GM21447 (cell line): Measurements from ENCODE around the gene SUSD4.

ENCODE experiments used
- ATAC-seq: cut with Tn5 transposase; IDR thresholded peaks from one replicate; pipeline ENCODE4 v1.9.1; 2021; ENCODE audit not compliant: unreplicated experiment

Gene SUSD4

GRCh38 chr1:223331301-223331700, 32.7 kb downstream of the SUSD4 start:
- ATAC-seq, result no peak

GRCh38 chr1:223330466-223330865, 33.5 kb downstream of the SUSD4 start:
- no peak for ATAC-seq

- no peak for ATAC-seq
Observed at GRCh38 chr1:223329664-223330415, 34.1 kb downstream of the SUSD4 start.

- no peak for ATAC-seq
Observed at GRCh38 chr1:223329252-223329651, 34.7 kb downstream of the SUSD4 start.

DNA sequence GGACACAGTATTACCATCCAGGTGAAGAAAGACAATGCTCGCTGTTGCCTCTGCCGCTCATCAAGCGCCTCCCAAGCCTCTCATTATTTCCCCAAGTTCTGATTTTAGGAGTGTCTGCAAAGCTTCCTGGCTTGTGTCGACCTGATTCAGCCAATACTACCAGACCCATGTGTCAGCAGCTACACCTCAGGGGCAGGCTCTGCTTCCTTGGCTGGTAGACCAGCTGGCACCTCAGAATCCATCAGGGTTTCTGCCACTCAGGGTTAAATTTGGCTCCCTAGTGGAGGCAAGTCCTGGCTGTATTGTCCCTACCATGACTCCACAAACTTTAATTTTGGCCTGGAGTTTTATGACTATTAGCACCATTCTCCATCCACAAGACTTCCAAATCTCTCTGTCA, 35.4 kb downstream of the SUSD4 start:
- ATAC-seq, result no peak

DNA sequence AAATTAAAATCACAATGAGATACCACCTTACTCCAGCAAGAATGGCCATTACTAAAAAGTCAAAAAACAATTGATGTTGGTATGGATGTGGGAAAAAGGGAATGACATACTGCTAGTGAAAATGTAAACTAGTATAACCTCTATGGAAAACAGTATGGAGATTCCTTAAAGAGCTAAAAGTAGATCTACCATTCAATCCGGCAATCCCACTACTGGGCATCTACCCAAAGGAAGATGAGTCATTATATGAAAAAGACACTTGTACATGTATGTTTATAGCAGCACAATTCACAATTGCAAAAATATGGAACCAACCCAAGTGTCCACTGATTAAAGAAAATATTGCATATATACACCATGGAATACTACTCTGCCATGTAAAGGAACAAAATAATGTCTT, 37.2 kb downstream of the SUSD4 start:
- no peak for ATAC-seq

- ATAC-seq, result no peak
Observed at GRCh38 chr1:223323491-223324484, 40.2 kb downstream of the SUSD4 start.

DNA sequence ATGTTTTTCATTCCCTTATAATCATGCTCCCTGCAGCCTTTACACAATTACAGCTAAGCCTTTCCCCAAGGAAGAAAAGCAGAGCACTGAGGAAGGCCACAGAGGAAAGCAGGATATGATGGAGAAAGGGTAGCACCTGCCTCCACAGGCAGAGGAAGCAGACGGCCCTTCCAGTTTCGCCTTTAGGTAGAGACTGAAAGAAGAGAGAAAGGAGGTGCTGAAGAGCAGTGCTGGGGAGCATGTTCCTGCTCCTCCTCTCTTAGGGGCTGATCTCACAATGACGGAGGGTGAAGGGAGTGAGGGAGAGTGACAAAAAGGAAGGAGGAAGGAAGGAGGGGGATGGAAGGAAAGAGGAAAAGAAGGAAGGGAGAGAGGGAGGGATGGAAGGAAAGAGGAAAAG, 41.1 kb downstream of the SUSD4 start:
- no peak for ATAC-seq

DNA sequence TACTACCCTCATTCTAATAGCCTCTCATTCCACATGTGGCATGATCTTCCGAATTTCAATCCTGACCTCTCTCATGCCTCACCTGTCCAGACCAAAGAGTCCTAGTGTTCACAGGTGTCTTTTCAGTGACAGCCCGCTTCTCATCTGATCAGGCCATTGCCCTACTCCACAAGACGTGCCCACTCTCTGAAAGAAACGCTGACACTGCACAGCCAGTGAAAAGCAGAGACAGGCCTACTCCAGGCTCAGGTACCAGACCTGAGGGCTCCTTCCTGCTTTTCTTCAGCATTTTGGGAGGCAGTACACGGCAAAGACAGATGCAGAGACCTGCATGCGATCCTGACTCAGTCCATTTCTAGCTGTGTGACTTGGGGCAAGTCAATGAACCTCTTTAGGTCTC, 43.0 kb downstream of the SUSD4 start:
- ATAC-seq, result no peak

GRCh38 chr1:223319905-223320580, 43.9 kb downstream of the SUSD4 start:
- ATAC-seq, result no peak

GRCh38 chr1:223319398-223319797, 44.6 kb downstream of the SUSD4 start:
- ATAC-seq, result no peak

- ATAC-seq, result no peak
Observed at GRCh38 chr1:223316082-223316481, 47.9 kb downstream of the SUSD4 start.

- ATAC-seq, result no peak
Observed at GRCh38 chr1:223315665-223316064, 48.3 kb downstream of the SUSD4 start.

GRCh38 chr1:223313415-223313754, 50.6 kb downstream of the SUSD4 start:
- no peak for ATAC-seq

- no peak for ATAC-seq
Observed at GRCh38 chr1:223312705-223313414, 51.1 kb downstream of the SUSD4 start.

- ATAC-seq, result no peak
Observed at GRCh38 chr1:223312273-223312672, 51.7 kb downstream of the SUSD4 start.

GRCh38 chr1:223311826-223312225, 52.1 kb downstream of the SUSD4 start:
- ATAC-seq, result no peak

DNA sequence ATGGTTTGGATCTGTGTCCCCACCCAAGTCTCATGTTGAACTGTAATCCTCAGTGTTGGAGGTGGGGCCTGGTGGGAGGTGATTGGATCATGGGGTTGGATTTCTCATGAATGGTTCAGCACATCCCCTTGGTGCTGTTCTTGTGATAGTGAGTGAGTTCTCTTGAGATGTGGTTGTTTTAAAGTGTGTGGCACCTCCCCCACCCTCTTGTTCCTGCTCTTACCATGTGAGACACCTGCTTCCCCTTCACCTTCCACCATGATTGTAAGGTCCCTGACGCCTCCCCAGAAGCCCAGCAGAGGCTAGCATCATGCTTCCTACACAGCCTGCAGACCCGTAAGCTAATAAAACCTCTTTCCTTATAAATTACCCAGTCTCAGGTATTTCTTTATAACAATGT, 55.8 kb downstream of the SUSD4 start:
- ATAC-seq, result no peak

DNA sequence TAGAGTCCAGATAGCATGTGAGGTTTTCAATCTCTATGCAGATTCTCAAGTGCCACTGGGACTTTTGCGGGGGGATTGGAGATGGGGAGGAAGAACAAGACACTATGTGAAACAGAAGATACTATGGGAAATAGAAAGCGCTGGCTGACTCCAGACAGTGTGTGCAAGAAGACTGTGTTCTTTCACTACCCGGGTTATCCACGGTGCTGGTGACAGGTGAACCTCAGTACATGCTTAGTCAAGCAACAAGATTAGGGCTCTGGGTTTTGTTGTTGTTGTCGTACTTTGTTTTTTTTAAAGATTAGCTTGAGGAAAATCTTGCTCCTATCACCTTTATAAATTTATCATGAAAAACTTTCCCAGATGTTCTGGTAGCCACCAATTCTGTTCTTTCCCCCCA, 56.4 kb downstream of the SUSD4 start:
- no peak for ATAC-seq

- ATAC-seq, result no peak
Observed at GRCh38 chr1:223304931-223305330, 59.0 kb downstream of the SUSD4 start.

DNA sequence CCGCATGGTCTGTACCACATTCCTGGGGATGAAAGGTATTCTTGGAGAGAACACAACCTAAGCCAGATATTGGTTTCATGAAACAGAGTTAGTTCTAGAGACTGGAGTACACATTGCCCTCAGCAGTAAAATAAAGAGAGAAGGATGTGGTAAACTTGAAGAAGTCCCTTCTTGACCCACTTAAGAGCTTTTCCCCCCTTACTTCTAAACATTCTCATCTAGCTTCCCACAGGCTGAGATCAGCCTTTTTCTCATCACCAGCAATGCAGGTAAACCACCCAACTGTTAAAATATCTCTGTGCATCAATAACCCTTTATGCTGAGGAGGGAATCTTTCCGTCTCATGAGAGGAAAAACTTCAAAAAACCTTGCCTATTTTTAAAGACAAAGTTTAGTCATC, 62.6 kb downstream of the SUSD4 start:
- ATAC-seq, result no peak
